HUDEP-2 (cell line): ENCODE data around the gene RAB3GAP1.
A peak's percentile ranks its signal among the peaks of the same experiment; 100 is the strongest.

Source experiments
- DNase-seq, 76 experiments: peaks; one replicate each; lab custom pipeline; 2025; ENCODE audit not compliant: unreplicated experiment in 76 of 76; lab: John Stamatoyannopoulos, UW

Gene RAB3GAP1

GRCh38 chr2:135208016-135208415 is 155.9 kb downstream of the RAB3GAP1 start:
- DNase-seq: no peak

GRCh38 chr2:135212757-135213156 is 160.7 kb downstream of the RAB3GAP1 start:
- DNase-seq: peak in 1 of 76 experiments; percentile 1

GRCh38 chr2:135218426-135218825 is 166.3 kb downstream of the RAB3GAP1 start:
- no peak for DNase-seq

- no peak for DNase-seq
These were observed 167.1 kb downstream of the RAB3GAP1 start for GRCh38 chr2:135219226-135219625.
